Epithelial cell of esophagus (primary cell): Measurements from ENCODE around the gene TMC3.
A peak's percentile ranks its signal among the peaks of the same experiment; 100 is the strongest.

ENCODE experiments used
- DNase-seq: peaks from one replicate; pipeline ENCODE4 v3.0.0; 2010; ENCODE audit warnings: low read depth
- H3K4me3 ChIP-seq: 2 replicates; pipeline ENCODE4 v1.5.1; 2011; ENCODE audit warnings: mild to moderate bottlenecking, low read length, control low read depth
- CTCF ChIP-seq: IDR thresholded peaks from 2 replicates; pipeline ENCODE4 v1.5.1; 2011; ENCODE audit warnings: low read depth, mild to moderate bottlenecking, low read length, control low read depth, inconsistent platforms; ENCODE audit not compliant: insufficient read depth; ENCODE audit errors: missing control alignments

Gene TMC3

GRCh38 chr15:81363276-81363675 is 10.7 kb downstream of the TMC3 start:
- no peak overlapping the region for H3K4me3 ChIP-seq
- DNase-seq = no peak
- TF ChIP-seq CTCF = no peak

- DNase-seq = peak; percentile 25
- no peak overlapping the region for H3K4me3 ChIP-seq
- no peak for TF ChIP-seq CTCF
Observed at GRCh38 chr15:81362790-81363189, 11.2 kb downstream of the TMC3 start.

- H3K4me3 ChIP-seq = no peak overlapping the region
- TF ChIP-seq CTCF = no peak
- DNase-seq = no peak
Observed at GRCh38 chr15:81361891-81362290, 12.1 kb downstream of the TMC3 start.

GRCh38 chr15:81360491-81360890 is 13.5 kb downstream of the TMC3 start:
- DNase-seq = no peak
- TF ChIP-seq CTCF = no peak
- H3K4me3 ChIP-seq = no peak overlapping the region

- TF ChIP-seq CTCF = no peak
- DNase-seq = no peak
- H3K4me3 ChIP-seq = no peak overlapping the region
Observed at GRCh38 chr15:81358248-81358647, 15.8 kb downstream of the TMC3 start.

- TF ChIP-seq CTCF = peak; percentile 5
- no peak for DNase-seq
- H3K4me3 ChIP-seq = no peak overlapping the region
Observed at GRCh38 chr15:81357180-81357686, 16.8 kb downstream of the TMC3 start.

GRCh38 chr15:81356252-81356651 is 17.8 kb downstream of the TMC3 start:
- no peak for DNase-seq
- no peak for TF ChIP-seq CTCF

More at GRCh38 chr15:81356252-81356651, 17.8 kb downstream of the TMC3 start:
- no peak overlapping the region for H3K4me3 ChIP-seq
